H1 (cell line): ENCODE results near the gene SLC44A1. TPM values are rescaled to one million over a fixed set of nuclear protein-coding genes. Genes with fewer than 3 reads are reported as not detected.

Experiments used
- CTCF ChIA-PET: fragments of 300-600 bp; sonication (Branson Sonifier 250); formaldehyde crosslinking; loops from one replicate; lab custom pipeline; 2021; ENCODE audit not compliant: partially characterized antibody; lab: Charles Lee
- POLR2A ChIA-PET: fragments of 300-600 bp; sonication (Branson Sonifier 250); formaldehyde crosslinking; loops from one replicate; lab custom pipeline; 2021; ENCODE audit warnings: inconsistent platforms; ENCODE audit not compliant: partially characterized antibody; lab: Charles Lee
- DNase-seq, 2 experiments: peaks; one replicate each; pipeline versions ENCODE4 v3.0.0 to v3.0.0-alpha.2; 2010 to 2022; ENCODE audit warnings: low spot score in 2 of 2, low read depth in 1 of 2, mixed read lengths in 1 of 2
- FAIRE-seq: peaks from 2 replicates; lab custom pipeline; 2011; peaks lifted over from hg19 to GRCh38; lab: Jason Lieb, UNC
- H2AFZ ChIP-seq: 2 replicates; pipeline ENCODE4 v1.8.1; 2012; ENCODE audit warnings: low read length, inconsistent platforms
- H2AK5ac ChIP-seq: 2 replicates; pipeline ENCODE4 v1.6.1; 2013; ENCODE audit warnings: low read depth, low read length
- H2BK120ac ChIP-seq: replicated peaks from 2 replicates; pipeline ENCODE3; 2013; ENCODE audit warnings: low read depth, low read length, inconsistent platforms
- H2BK12ac ChIP-seq: 2 replicates; pipeline ENCODE4 v1.6.1; 2013; ENCODE audit warnings: low read depth, low read length
- H2BK15ac ChIP-seq: 2 replicates; pipeline ENCODE4 v1.6.1; 2013; ENCODE audit warnings: low read length
- H2BK20ac ChIP-seq: 2 replicates; pipeline ENCODE4 v1.6.1; 2013; ENCODE audit warnings: low read length
- H2BK5ac ChIP-seq: 2 replicates; pipeline ENCODE4 v1.6.1; 2013; ENCODE audit warnings: low read depth, low read length
- H3K14ac ChIP-seq: 2 replicates; pipeline ENCODE4 v1.6.1; 2013; ENCODE audit warnings: inconsistent platforms; ENCODE audit not compliant: insufficient read length
- H3K18ac ChIP-seq: 2 replicates; pipeline ENCODE4 v1.6.1; 2013; ENCODE audit warnings: low read length; ENCODE audit errors: extremely low read depth
- H3K23ac ChIP-seq: 2 replicates; pipeline ENCODE4 v1.6.1; 2013; ENCODE audit warnings: inconsistent platforms; ENCODE audit not compliant: insufficient read length
- H3K23me2 ChIP-seq: 2 replicates; pipeline ENCODE4 v1.6.1; 2013; ENCODE audit warnings: low read depth, low read length
- H3K27ac ChIP-seq: 2 replicates; pipeline ENCODE4 v1.6.1; 2011; ENCODE audit warnings: low read depth, low read length, inconsistent platforms
- H3K27me3 ChIP-seq, 4 experiments: replicated peaks in 1 of 4; 1 replicate in 1 of 4; 2 replicates in 3 of 4; pipeline versions ENCODE4 v1.6.1 to v1.8.1; 2011 to 2013; ENCODE audit warnings: low read length in 3 of 4, mild to moderate bottlenecking in 3 of 4, inconsistent platforms in 2 of 4, mixed read lengths in 2 of 4, moderate library complexity in 1 of 4; ENCODE audit not compliant: control insufficient read depth in 3 of 4, insufficient read depth in 3 of 4; ENCODE audit errors: extremely low read depth in 1 of 4
- H3K36me3 ChIP-seq, 4 experiments: 2 replicates each; pipeline versions ENCODE4 v1.6.1 to v1.8.1; 2011 to 2013; ENCODE audit warnings: mild to moderate bottlenecking in 4 of 4, low read length in 3 of 4, moderate library complexity in 2 of 4, control low read depth in 1 of 4, inconsistent platforms in 1 of 4; ENCODE audit not compliant: insufficient read depth in 4 of 4, control insufficient read depth in 2 of 4
- H3K4ac ChIP-seq: replicated peaks from 2 replicates; pipeline ENCODE3; 2013; ENCODE audit warnings: low read length, low read depth, mixed read lengths, inconsistent platforms; ENCODE audit not compliant: insufficient read length
- H3K4me1 ChIP-seq, 4 experiments: replicated peaks in 1 of 4; 1 replicate in 1 of 4; 2 replicates in 3 of 4; pipeline versions ENCODE4 v1.6.1 to v1.8.1; 2011 to 2013; ENCODE audit warnings: low read length in 3 of 4, inconsistent platforms in 2 of 4, mixed read lengths in 1 of 4; ENCODE audit not compliant: insufficient read depth in 4 of 4, control insufficient read depth in 3 of 4
- H3K4me2 ChIP-seq, 2 experiments: 2 replicates each; pipeline versions ENCODE4 v1.6.1 to v1.8.1; 2011 to 2013; ENCODE audit warnings: low read depth in 2 of 2, low read length in 2 of 2, control low read depth in 1 of 2, inconsistent platforms in 1 of 2, mild to moderate bottlenecking in 1 of 2; ENCODE audit not compliant: insufficient read depth in 1 of 2
- H3K4me3 ChIP-seq, 4 experiments: fragments of 200-600, 300-600 bp in 1 of 4; sonication (generic), shearing (Covaris generic), sonication (Bioruptor Twin) in 1 of 4; 2 replicates each; pipeline versions ENCODE4 v1.5.1 to v1.8.1; 2011 to 2016; ENCODE audit warnings: low read length in 4 of 4, low read depth in 3 of 4, control low read depth in 2 of 4, inconsistent platforms in 2 of 4, mild to moderate bottlenecking in 2 of 4, mixed read lengths in 1 of 4, moderate library complexity in 1 of 4; ENCODE audit not compliant: insufficient read depth in 2 of 4; ENCODE audit errors: extremely low read depth in 1 of 4
- H3K56ac ChIP-seq: replicated peaks from 2 replicates; pipeline ENCODE3; 2013; ENCODE audit warnings: low read depth, mild to moderate bottlenecking, mixed read lengths, low read length, inconsistent platforms; ENCODE audit not compliant: insufficient read length
- H3K79me1 ChIP-seq: 2 replicates; pipeline ENCODE4 v1.6.1; 2013; ENCODE audit warnings: low read depth, low read length, control low read depth
- H3K79me2 ChIP-seq, 2 experiments: 2 replicates each; pipeline versions ENCODE4 v1.6.1 to v1.8.1; 2012 to 2013; ENCODE audit warnings: low read length in 2 of 2, mild to moderate bottlenecking in 2 of 2, inconsistent platforms in 1 of 2; ENCODE audit not compliant: insufficient read depth in 2 of 2, control insufficient read depth in 1 of 2
- H3K9ac ChIP-seq, 4 experiments: replicated peaks in 1 of 4; 1 replicate in 1 of 4; 2 replicates in 3 of 4; pipeline versions ENCODE4 v1.6.1 to v1.8.1; 2011 to 2013; ENCODE audit warnings: low read depth in 3 of 4, low read length in 3 of 4, control low read depth in 2 of 4, mild to moderate bottlenecking in 2 of 4, moderate library complexity in 2 of 4, inconsistent platforms in 1 of 4; ENCODE audit errors: extremely low read depth in 1 of 4
- H3K9me3 ChIP-seq, 2 experiments: 2 replicates each; pipeline versions ENCODE4 v1.6.1 to v1.8.1; 2012 to 2013; ENCODE audit warnings: mild to moderate bottlenecking in 2 of 2, moderate library complexity in 2 of 2, control low read depth in 1 of 2, inconsistent platforms in 1 of 2, low read depth in 1 of 2, low read length in 1 of 2, mixed read lengths in 1 of 2; ENCODE audit not compliant: insufficient read depth in 2 of 2
- H4K20me1 ChIP-seq, 2 experiments: replicated peaks in 1 of 2; 2 replicates each; pipeline versions ENCODE3 to v1.8.1; 2011 to 2013; ENCODE audit warnings: inconsistent platforms in 2 of 2, low read length in 2 of 2, mild to moderate bottlenecking in 1 of 2; ENCODE audit not compliant: insufficient read depth in 2 of 2, control insufficient read depth in 1 of 2
- H4K5ac ChIP-seq: 2 replicates; pipeline ENCODE4 v1.6.1; 2013; ENCODE audit warnings: low read length, low read depth, mixed read lengths, inconsistent platforms; ENCODE audit not compliant: insufficient read length
- H4K8ac ChIP-seq: 2 replicates; pipeline ENCODE4 v1.8.0; 2013; ENCODE audit warnings: mild to moderate bottlenecking, moderate library complexity, low read length, inconsistent platforms; ENCODE audit not compliant: insufficient read depth; ENCODE audit errors: extremely low read depth
- H4K91ac ChIP-seq: replicated peaks from 2 replicates; pipeline ENCODE3; 2013; ENCODE audit warnings: low read length, mixed read lengths, inconsistent platforms; ENCODE audit not compliant: insufficient read length
- RAD21 ChIP-seq, 2 experiments: IDR thresholded peaks in 1 of 2; conservative IDR thresholded peaks in 1 of 2; 2 replicates each; pipeline ENCODE4 v1.6.1; 2011; ENCODE audit warnings: low read depth in 2 of 2, low read length in 2 of 2, improper control_type of control experiment in 1 of 2, inconsistent platforms in 1 of 2, mild to moderate bottlenecking in 1 of 2, moderate library complexity in 1 of 2
- TCF12 ChIP-seq: IDR thresholded peaks from 2 replicates; pipeline ENCODE4 v1.6.1; 2011; ENCODE audit warnings: low read depth, mild to moderate bottlenecking, low read length
- WGBS, 2 experiments: shearing (Covaris generic) in 1 of 2; methylation state at CpG; one replicate each; pipeline versions ENCODE4 v1.1.6 to v1.1.7; 2013 to 2015; ENCODE audit warnings: low lambda C conversion rate in 2 of 2, mixed read lengths in 2 of 2, inconsistent platforms in 1 of 2, low coverage in 1 of 2, missing lambda C conversion rate in 1 of 2; ENCODE audit not compliant: insufficient replicate concordance in 2 of 2, insufficient coverage in 1 of 2, insufficient read length in 1 of 2; ENCODE audit errors: extremely low coverage in 1 of 2, missing lambda C conversion rate in 1 of 2; 5-methylcytosine and 5-hydroxymethylcytosine counted together
- polyA plus RNA-seq, 7 experiments: library from polyadenylated mRNA; depleted of rRNA in 3 of 7; stranded (reverse) in 5 of 7; unstranded in 2 of 7; fragments of >200 nt in 5 of 7; fragments of 200-250 nt in 2 of 7; gene quantifications; 1 replicate in 5 of 7; 2 replicates in 1 of 7; 4 replicates in 1 of 7; pipeline versions ENCODE4 v1.2.1 to v1.2.3, GENCODE V29; 2011 to 2013; ENCODE audit warnings: missing spikeins in 2 of 7, mixed read lengths in 2 of 7
- total RNA-seq: library from RNA; stranded (reverse); fragmentation: NEBNext Ultra II Directional; extraction: Animal tissue kit (Norgen Biotek cat#: 25700); gene quantifications from 2 replicates; pipeline ENCODE4 v1.2.1, GENCODE V29; 2021

The SLC44A1 gene
- total and polyA plus RNA-seq, 2 of the 8 experiments (the other 6 are each of a cell fraction or from before 2014, with no cell fraction given) = 30.5 to 71.2 TPM

DNA sequence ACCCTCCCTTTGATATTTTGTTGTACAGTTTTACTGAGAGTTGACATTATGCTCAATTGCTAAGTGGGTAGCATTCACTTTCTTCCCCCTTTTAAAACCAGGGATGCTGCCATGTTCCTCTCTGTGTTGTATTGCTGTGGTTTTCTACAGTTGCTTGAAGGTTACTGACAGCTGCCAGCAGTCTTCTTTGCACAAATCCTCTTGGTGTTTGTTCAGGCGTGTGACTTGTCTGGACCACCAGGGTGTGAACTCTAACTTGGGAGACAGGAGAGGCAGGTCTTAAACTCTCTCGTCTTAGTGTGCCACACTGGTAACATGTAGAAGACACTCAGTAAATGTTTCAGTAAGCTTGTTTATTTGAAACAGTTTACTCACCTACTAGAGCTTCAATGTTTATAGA lies 25.1 kb downstream of the SLC44A1 start:
- FAIRE-seq (no peak), DNase-seq (no peak)
- peaks cover 0 to 13% (median 3%) of the 10 kb centered on the region in 4 experiments; a peak in 3 of 7 replicates for H3K4me1 ChIP-seq
- 0 out of 4 replicates have a peak, but pooled peaks of 1 of the 2 experiments have one; percentile 5 for TF ChIP-seq RAD21 (IDR thresholded peaks at IDR 0.05 in 1 of 2, conservative IDR thresholded peaks at IDR 0.05 in 1 of 2; ENCODE audit: low read depth in 2 of 2, low read length in 2 of 2)
- no peak for TF ChIP-seq TCF12
- H3K56ac ChIP-seq = no peak overlapping the region
- H2BK20ac ChIP-seq = no peak overlapping the region
- no peak overlapping the region for H4K5ac ChIP-seq
- no peaks in the 10 kb centered on the region for H3K36me3 ChIP-seq
- no peaks in the 10 kb centered on the region for H3K23me2 ChIP-seq
- WGBS, 2 experiments = 89% methylated on average over 2 of the region's 2 CpGs; no CpG with 5 or more reads in 1 of the 2 experiments
- ChIA-PET POLR2A (interaction anchor here (0.9 to 3.0 kb wide), 3 partner anchors 9 to 91 kb away, joined by 3 to 8 read pairs (median 5); partner anchors contain the start of gene SLC44A1), CTCF (interaction anchor here (0.6 to 0.9 kb wide), 2 partner anchors 13 to 91 kb away, joined by 3 read pairs; no protein-coding TSS in a partner anchor)
- no peak overlapping the region for H2BK15ac ChIP-seq
- H3K27ac ChIP-seq = no peak overlapping the region
- no peak overlapping the region for H4K8ac ChIP-seq
- no peak overlapping the region for H3K23ac ChIP-seq
- no peak overlapping the region for H2BK12ac ChIP-seq
- H3K27me3 ChIP-seq = no peaks in the 10 kb centered on the region
- H3K9me3 ChIP-seq = no peaks in the 10 kb centered on the region
- H3K9ac ChIP-seq = no peak overlapping the region; a peak in 1 of 7 replicates
- H3K4me2 ChIP-seq = no peak overlapping the region
- no peak overlapping the region for H2BK5ac ChIP-seq
- no peak overlapping the region for H2BK120ac ChIP-seq
- H4K20me1 ChIP-seq = no peaks in the 10 kb centered on the region
- H2AK5ac ChIP-seq = no peak overlapping the region
- H3K14ac ChIP-seq = no peak overlapping the region
- peaks cover 7% of the 10 kb centered on the region; the same call in 1 of the 2 replicates for H3K79me1 ChIP-seq
- H3K4me3 ChIP-seq = no peak overlapping the region
- peaks cover 7 to 93% of the 10 kb centered on the region in 2 experiments; a peak in 3 of 4 replicates for H3K79me2 ChIP-seq
- no peak overlapping the region for H4K91ac ChIP-seq
- no peak overlapping the region for H3K18ac ChIP-seq
- H3K4ac ChIP-seq = no peak overlapping the region
- no peak overlapping the region for H2AFZ ChIP-seq
